ENCODE data around the gene AZU1.
"Not testable (repeated sequence)": the region's sequence is repeated elsewhere in the genome, so short reads cannot be mapped to it uniquely, and the experiment has no call there.

Gene AZU1

GRCh38 chr19:875265-875879 lies 47.7 kb downstream of the AZU1 start:
- DNase-seq = no peak

- no peak for DNase-seq
These were observed 48.5 kb downstream of the AZU1 start for GRCh38 chr19:876089-876488.

GRCh38 chr19:876780-877314 lies 49.2 kb downstream of the AZU1 start:
- DNase-seq = no peak

- DNase-seq = not testable (repeated sequence)
These were observed 50.5 kb downstream of the AZU1 start for GRCh38 chr19:877992-878660.

- not testable (repeated sequence) for DNase-seq
These were observed 51.3 kb downstream of the AZU1 start for GRCh38 chr19:878751-879561.

DNA sequence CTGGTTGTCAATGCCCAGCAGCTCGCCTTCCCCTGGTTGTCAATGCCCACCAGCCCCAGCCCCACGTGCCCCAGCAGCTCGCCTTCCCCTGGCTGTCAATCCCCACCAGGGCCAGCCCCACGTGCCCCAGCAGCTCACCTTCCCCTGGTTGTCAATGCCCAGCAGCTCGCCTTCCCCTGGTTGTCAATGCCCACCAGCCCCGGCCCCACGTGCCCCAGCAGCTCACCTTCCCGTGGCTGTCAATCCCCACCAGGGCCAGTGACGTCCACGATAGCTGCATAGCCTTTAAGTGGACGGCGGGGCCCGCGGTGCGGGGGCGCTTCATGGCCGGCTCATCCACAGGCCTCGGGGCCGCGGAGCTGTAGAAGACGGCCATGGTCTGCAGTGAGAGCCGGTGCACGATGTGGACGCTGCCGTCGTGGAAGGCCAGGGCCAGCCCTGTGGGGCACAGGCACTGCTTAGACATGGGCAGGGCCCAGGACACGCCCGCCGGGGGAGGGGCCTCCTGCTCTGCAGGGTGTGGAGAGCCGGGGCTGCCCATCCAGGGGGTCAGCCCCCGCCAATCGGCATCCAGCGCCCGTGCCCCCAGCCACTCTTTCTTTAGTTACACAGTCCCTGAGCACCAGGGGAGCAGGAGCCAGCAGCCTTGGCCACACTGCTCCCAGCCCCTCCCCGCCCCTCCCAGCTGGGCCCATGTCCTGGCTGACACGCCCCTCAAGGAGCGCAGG lies 52.2 kb downstream of the AZU1 start:
- no peak for DNase-seq
